HG02852 (cell line): ENCODE measurements around the gene PCDHB5.
"Not testable (repeated sequence)": the region's sequence is repeated elsewhere in the genome, so short reads cannot be mapped to it uniquely, and the experiment has no call there.

Experiments
- ATAC-seq: cut with Tn5 transposase; IDR thresholded peaks from one replicate; pipeline ENCODE4 v1.9.1; 2021; ENCODE audit warnings: mild to moderate bottlenecking, moderate library complexity; ENCODE audit not compliant: unreplicated experiment

Gene PCDHB5

DNA sequence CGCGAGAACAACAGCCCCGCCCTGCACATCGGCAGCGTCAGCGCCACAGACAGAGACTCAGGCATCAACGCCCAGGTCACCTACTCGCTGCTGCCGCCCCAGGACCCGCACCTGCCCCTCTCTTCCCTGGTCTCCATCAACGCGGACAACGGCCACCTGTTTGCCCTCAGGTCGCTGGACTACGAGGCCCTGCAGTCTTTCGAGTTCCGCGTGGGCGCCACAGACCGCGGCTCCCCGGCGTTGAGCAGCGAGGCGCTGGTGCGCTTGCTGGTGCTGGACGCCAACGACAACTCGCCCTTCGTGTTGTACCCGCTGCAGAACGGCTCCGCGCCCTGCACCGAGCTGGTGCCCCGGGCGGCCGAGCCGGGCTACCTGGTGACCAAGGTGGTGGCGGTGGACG, 16.6 kb downstream of the PCDHB5 start:
- ATAC-seq, result not testable (repeated sequence)

DNA sequence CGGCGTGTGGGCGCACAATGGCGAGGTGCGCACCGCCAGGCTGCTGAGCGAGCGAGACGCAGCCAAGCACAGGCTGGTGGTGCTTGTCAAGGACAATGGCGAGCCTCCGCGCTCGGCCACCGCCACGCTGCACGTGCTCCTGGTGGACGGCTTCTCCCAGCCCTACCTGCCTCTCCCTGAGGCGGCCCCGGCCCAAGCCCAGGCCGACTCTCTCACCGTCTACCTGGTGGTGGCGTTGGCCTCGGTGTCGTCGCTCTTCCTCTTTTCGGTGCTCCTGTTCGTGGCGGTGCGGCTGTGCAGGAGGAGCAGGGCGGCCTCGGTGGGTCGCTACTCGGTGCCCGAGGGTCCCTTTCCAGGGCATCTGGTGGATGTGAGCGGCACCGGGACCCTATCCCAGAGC, 17.1 kb downstream of the PCDHB5 start:
- not testable (repeated sequence) for ATAC-seq

- no peak for ATAC-seq
These were observed 20.8 kb downstream of the PCDHB5 start for GRCh38 chr5:141155540-141156374.

GRCh38 chr5:141157356-141157755, 22.4 kb downstream of the PCDHB5 start:
- not testable (repeated sequence) for ATAC-seq

GRCh38 chr5:141157901-141158300, 22.9 kb downstream of the PCDHB5 start:
- ATAC-seq, result not testable (repeated sequence)

- ATAC-seq, result no peak
These were observed 37.6 kb downstream of the PCDHB5 start, which contains the start of gene PCDHB7 for GRCh38 chr5:141172381-141173204. PCDHB7 (plus strand) TSS chr5:141172644; CDS start chr5:141172836, 192 bp downstream.

DNA sequence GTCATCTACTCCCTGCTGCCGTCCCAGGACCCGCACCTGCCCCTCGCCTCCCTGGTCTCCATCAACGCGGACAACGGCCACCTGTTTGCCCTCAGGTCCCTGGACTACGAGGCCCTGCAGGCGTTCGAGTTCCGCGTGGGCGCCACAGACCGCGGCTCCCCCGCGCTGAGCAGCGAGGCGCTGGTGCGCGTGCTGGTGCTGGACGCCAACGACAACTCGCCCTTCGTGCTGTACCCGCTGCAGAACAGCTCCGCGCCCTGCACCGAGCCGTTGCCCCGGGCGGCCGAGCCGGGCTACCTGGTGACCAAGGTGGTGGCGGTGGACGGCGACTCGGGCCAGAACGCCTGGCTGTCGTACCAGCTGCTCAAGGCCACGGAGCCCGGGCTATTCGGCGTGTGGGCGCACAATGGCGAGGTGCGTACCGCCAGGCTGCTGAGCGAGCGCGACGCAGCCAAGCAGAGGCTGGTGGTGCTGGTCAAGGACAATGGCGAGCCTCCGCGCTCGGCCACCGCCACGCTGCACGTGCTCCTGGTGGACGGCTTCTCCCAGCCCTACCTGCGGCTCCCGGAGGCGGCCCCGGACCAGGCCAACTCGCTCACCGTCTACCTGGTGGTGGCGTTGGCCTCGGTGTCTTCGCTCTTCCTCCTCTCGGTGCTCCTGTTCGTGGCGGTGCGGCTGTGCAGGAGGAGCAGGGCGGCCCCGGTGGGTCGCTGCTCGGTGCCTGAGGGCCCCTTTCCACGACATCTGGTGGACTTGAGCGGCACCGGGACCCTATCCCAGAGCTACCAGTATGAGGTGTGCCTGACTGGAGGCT, 39.5 kb downstream of the PCDHB5 start:
- ATAC-seq, result not testable (repeated sequence)

DNA sequence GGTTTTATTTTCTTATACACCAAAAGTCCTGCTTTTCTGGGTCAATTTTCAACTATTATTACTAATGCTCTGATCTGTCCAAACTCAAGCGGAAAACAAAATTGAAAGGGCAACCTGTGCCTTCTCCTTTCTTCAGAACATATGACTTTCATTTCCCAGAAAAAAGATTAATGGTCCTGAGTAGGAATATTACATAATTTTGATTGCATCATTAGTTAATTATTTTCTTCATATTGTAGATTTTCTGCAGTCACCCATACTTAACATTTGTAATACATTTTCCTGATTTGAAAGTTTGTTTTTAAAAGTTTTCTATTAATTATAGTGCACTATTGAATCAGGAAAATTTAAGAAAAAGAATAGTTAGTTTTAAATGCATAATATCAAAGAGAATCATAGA, 40.9 kb downstream of the PCDHB5 start:
- no peak for ATAC-seq

- ATAC-seq, result not testable (repeated sequence)
These were observed 42.7 kb downstream of the PCDHB5 start, which contains the start of gene PCDHB8 for GRCh38 chr5:141177577-141178191. PCDHB8 (plus strand) TSS chr5:141177790; CDS start chr5:141178035, 245 bp downstream.

DNA sequence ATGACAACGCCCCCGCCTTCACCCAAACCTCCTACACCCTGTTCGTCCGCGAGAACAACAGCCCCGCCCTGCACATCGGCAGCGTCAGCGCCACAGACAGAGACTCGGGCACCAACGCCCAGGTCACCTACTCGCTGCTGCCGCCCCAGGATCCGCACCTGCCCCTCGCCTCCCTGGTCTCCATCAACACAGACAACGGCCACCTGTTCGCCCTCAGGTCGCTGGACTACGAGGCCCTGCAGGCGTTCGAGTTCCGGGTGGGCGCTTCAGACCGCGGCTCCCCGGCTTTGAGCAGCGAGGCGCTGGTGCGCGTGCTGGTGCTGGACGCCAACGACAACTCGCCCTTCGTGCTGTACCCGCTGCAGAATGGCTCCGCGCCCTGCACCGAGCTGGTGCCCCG, 44.4 kb downstream of the PCDHB5 start:
- ATAC-seq, result not testable (repeated sequence)

GRCh38 chr5:141179876-141180275, 44.9 kb downstream of the PCDHB5 start:
- ATAC-seq, result not testable (repeated sequence)

DNA sequence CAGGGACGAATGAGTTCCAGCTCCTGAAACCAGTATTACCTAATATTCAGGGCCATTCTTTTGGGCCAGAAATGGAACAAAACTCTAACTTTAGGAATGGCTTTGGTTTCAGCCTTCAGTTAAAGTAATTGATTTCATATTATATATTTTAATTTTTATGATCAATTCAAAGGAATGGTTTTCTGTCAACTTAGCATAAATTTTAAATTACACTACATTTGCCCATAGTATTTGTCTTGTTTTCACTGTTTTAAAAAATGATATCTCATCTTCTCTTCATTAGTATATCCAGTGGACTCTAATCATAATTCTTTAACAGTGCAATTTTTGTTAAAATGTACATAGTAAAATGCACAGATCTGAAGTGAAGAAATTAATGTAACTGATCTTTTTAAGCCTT, 45.3 kb downstream of the PCDHB5 start:
- no peak for ATAC-seq

DNA sequence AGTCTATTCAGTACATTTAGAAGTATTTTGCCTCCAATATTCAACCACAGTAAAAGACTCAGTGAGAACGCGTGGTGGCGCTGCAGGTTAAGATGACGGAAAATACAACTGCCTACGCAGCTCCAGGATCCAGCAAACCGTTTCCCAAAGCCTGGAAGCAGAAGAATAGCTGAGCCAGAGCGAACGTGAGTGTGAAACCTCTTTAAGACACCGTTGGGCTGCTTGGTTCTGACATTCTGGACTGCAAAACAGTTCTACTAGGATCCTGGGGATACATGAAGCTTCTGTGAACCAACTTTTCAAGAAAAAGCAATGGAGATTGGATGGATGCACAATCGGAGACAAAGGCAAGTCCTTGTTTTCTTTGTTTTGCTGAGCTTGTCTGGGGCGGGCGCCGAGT, 47.2 kb downstream of the PCDHB5 start, which contains the start of gene PCDHB16:
TSS of gene PCDHB16 (plus strand) at position 140 of the 400 bp plus-strand sequence. CDS start at position 313, 173 bp downstream.
- ATAC-seq, result no peak

GRCh38 chr5:141184117-141184855, 49.3 kb downstream of the PCDHB5 start:
- not testable (repeated sequence) for ATAC-seq

- no peak for ATAC-seq
These were observed 52.0 kb downstream of the PCDHB5 start, which contains the start of gene PCDHB9 for GRCh38 chr5:141186897-141187512. PCDHB9 (plus strand) TSS chr5:141187161; CDS start chr5:141187319, 158 bp downstream.
